ENCODE results near the gene CHCHD6.

Gene CHCHD6

GRCh38 chr3:127002195-127003174, 298.4 kb downstream of the CHCHD6 start:
- H3K4me3 ChIP-seq (ENCODE audit: low read length), result no peak overlapping the region

GRCh38 chr3:127003175-127003555, 299.1 kb downstream of the CHCHD6 start:
- no peak for TF ChIP-seq CTCF (IDR thresholded peaks at IDR 0.05; ENCODE audit: insufficient read depth, low read depth, low read length, missing control alignments)
- DNase-seq (ENCODE audit: low read depth), result no peak

More at GRCh38 chr3:127002195-127003174, 298.4 kb downstream of the CHCHD6 start:
- peak; percentile 83 for DNase-seq (ENCODE audit: low read depth)
- TF ChIP-seq CTCF (IDR thresholded peaks at IDR 0.05; ENCODE audit: insufficient read depth, low read depth, low read length, missing control alignments), result peak; percentile 49

GRCh38 chr3:127003601-127004280, 299.7 kb downstream of the CHCHD6 start:
- no peak for TF ChIP-seq CTCF (IDR thresholded peaks at IDR 0.05; ENCODE audit: insufficient read depth, low read depth, low read length, missing control alignments)
- no peak for DNase-seq (ENCODE audit: low read depth)
- H3K4me3 ChIP-seq (ENCODE audit: low read length), result no peak overlapping the region

More at GRCh38 chr3:127003175-127003555, 299.1 kb downstream of the CHCHD6 start:
- no peak overlapping the region for H3K4me3 ChIP-seq (ENCODE audit: low read length)

- no peak for DNase-seq (ENCODE audit: low read depth)
- H3K4me3 ChIP-seq (ENCODE audit: low read length), result no peak overlapping the region
- TF ChIP-seq CTCF (IDR thresholded peaks at IDR 0.05; ENCODE audit: insufficient read depth, low read depth, low read length, missing control alignments), result no peak
Observed at GRCh38 chr3:127004641-127005397, 300.8 kb downstream of the CHCHD6 start.

GRCh38 chr3:127005864-127006500, 301.9 kb downstream of the CHCHD6 start:
- no peak overlapping the region for H3K4me3 ChIP-seq (ENCODE audit: low read length)
- DNase-seq (ENCODE audit: low read depth), result peak; percentile 89
- TF ChIP-seq CTCF (IDR thresholded peaks at IDR 0.05; ENCODE audit: insufficient read depth, low read depth, low read length, missing control alignments), result no peak

- peak; percentile 76 for DNase-seq (ENCODE audit: low read depth)
- no peak for TF ChIP-seq CTCF (IDR thresholded peaks at IDR 0.05; ENCODE audit: insufficient read depth, low read depth, low read length, missing control alignments)
- no peak overlapping the region for H3K4me3 ChIP-seq (ENCODE audit: low read length)
Observed at GRCh38 chr3:127006781-127007436, 302.9 kb downstream of the CHCHD6 start.

Measured in epithelial cell of esophagus (primary cell).